Stimulated activated CD4-positive, alpha-beta T cell treated with anti-CD3 and anti-CD28 coated beads, Interleukin-2, amount 100 ng/mL, for 48 hours (primary cell): Measurements from ENCODE around the gene RSPH1.

Source experiments
- DNase-seq, 2 donors: peaks; one replicate each; pipeline ENCODE4 v3.0.0-alpha.2; 2020

RSPH1 gene

DNA sequence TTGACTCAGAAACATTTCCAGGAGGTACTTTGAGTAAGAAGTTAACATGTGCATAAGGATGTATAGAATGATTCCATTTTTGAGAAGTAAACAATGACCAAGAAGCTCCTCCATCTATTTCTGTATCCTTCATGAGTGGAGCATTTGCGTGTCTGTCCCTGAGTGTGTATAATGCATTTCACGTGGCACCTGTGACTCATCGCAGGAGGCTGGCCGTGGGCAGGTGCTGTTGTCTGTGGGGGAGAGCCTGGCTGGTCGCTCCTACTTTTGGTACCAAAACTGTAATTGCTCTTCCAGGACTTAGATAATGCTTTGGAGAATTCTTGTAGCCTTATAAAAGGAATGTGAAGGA lies 34.1 kb upstream of the RSPH1 start:
- no peak for DNase-seq

DNA sequence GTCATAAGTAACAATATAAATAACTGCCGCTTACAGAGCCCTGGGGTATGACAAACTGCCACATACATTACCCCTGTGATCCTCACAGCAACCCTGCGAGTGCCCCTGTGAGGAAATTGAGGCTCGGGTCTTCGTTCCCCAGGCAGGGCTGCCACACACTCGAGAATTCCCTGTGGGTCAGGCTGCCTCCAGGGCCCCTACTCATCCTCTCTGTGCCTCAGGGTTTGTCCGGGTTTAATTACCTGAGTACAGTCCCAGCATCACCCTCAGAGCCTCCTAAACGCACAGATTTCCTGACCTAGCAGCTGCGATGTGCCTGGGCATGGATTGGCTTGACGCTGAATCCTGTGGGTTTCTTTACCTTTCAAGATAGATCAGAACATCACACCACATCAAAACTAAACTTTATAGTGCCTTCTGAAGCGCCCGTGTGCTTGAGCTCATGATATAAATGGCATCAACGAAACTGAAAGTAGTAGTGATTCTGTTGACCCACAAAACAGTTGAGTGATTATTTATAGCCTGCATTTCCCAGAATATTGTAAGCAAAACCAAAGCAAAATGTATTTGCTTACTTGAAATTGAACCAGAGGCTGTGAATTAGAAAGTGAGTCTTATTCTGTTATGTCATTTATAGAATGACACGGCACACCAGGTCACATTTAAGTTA lies 31.6 kb upstream of the RSPH1 start:
- peak; percentile 32 to 36 for DNase-seq

DNA sequence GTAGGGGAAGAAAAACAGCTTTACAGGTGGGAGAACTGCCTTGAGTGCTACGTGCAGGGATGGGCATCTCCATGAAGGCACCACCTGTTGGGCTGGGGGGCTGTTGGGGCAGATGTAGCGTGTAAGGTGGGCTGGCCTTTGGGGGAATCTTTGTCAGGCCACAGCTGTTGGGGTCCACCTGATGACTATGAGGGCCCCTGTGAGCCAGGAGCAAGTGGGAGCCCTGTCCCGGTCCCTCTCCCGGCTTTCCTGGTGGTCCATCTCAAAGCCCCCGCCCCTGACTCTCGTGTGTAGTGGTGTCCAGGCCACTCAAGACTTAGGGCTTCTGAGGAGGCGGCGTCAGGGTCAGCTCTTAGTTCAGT lies 31.1 kb upstream of the RSPH1 start:
- DNase-seq = no peak

GRCh38 chr21:42526379-42526727 lies 30.3 kb upstream of the RSPH1 start:
- no peak for DNase-seq

GRCh38 chr21:42525676-42526378 lies 29.8 kb upstream of the RSPH1 start:
- no peak for DNase-seq

GRCh38 chr21:42525029-42525581 lies 29.1 kb upstream of the RSPH1 start:
- DNase-seq = no peak

GRCh38 chr21:42524341-42525028 lies 28.5 kb upstream of the RSPH1 start:
- DNase-seq = no peak

- DNase-seq = no peak
These were observed 27.9 kb upstream of the RSPH1 start for GRCh38 chr21:42523941-42524340.

DNA sequence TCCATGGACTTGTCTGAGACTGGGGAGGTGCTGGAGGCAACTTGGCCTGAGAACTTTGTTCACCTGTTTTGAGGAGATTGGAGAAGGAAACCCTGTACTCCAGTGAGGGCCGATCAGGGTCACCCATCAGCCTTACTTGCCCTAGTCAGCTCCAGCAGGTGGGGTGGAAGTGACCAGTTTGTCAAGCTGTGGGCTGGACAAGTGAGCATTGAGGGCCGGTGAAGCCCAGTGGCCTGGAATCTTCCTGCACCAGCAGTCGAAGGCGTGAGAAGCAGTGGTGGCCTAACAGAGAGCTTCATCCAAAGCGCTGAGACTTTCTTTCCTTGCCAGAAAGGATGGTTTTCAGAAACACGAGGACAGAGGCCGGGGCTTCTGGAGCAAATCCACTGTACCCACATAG lies 27.2 kb upstream of the RSPH1 start:
- no peak for DNase-seq

DNA sequence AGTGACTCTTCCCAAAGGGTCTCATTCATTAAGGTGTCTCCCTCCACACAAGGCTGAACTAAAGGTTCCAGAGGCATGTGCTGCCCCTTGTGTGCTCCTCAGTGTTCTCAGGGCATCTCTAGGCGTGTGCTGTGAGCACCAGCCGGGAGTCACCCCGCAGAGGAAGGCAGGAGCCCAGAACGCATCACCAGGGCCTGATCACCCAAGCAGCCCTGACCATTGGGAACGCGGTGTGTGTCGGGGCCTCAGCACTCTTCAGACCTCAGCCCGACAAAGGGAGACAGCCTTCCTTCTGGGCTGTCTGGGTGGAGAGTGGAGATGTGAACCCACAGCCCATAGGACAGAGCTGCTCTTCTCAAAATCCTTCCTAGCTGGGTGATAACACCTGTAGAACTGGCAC lies 26.7 kb upstream of the RSPH1 start:
- no peak for DNase-seq

DNA sequence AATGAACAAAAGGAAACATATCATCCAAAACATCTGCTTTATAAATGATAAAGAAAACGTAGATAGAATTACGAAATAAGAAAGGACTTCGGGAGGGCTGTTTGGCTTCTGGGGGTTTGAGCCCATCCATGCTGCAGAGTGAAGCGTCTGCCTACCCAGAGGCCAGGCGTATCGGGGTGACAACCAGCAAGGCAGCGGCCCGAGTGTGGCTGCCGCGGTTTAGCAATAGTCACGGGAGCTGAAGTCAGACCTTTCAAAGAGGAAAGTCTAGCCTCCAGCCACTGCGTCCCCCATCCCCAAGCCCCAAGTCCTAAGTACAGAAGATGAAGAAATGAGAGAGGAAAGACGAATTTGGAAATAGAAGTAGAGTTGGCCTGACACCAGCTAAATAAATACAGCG lies 26.2 kb upstream of the RSPH1 start:
- DNase-seq = no peak

DNA sequence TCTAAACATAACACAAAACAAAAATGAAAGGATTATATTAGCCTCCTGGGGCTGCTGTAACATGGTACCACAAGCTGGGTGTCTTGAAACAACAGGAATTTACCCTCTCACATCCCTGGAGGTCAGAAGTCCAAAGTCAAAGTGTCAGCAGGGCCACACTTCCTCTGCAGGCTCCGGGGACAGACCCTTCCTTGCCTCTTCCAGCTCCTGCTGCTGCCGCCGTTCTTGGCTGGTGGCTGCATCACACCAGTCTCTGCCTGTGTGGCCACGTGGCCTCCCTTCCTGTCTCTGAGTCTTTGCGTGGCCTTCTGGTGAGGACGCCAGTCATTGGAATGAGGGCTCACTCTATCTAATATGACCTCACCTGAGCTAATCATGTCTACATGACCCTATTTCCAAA lies 25.8 kb upstream of the RSPH1 start:
- no peak for DNase-seq

GRCh38 chr21:42521384-42521783 lies 25.4 kb upstream of the RSPH1 start:
- no peak for DNase-seq

- no peak for DNase-seq
These were observed 24.7 kb upstream of the RSPH1 start for GRCh38 chr21:42520628-42521253.

DNA sequence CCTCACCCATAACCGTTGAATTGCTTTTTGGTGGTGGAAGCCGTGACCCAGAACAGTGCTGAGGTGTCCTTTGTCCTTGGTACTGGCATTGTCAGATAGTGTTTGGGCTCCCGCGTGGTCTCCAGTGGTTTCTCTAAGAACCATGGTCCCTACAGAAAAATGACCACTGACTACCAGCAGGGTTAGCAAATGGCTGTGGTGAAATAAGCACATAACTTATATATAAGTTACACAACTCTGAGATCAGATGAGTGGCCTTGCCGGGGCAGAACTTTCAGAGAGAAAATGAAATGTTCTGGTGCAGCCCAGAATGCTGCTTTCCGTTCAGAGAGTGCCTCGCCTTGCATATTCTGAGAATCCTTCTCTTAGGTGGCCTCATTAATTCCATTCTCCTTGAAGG lies 22.6 kb upstream of the RSPH1 start:
- DNase-seq = no peak

DNA sequence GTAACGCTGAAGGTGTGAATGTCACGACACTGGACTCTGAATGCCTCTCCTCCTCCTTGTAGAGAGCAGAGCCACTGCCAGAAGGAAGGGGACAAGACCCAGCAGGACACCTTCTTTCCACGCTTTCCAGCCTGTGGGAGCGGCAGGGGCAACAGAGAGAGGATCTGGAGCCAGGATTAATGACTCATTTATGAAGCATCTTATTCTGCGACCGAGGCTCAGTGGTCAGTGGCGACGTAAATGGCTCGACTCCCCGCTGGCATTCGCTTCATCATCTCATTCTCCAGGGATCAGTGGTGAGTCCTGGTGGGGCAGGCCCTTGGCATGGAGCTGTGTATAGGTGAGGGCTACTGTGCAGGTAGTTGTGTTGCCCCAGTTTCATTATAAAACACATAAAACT lies 22.2 kb upstream of the RSPH1 start:
- no peak for DNase-seq

DNA sequence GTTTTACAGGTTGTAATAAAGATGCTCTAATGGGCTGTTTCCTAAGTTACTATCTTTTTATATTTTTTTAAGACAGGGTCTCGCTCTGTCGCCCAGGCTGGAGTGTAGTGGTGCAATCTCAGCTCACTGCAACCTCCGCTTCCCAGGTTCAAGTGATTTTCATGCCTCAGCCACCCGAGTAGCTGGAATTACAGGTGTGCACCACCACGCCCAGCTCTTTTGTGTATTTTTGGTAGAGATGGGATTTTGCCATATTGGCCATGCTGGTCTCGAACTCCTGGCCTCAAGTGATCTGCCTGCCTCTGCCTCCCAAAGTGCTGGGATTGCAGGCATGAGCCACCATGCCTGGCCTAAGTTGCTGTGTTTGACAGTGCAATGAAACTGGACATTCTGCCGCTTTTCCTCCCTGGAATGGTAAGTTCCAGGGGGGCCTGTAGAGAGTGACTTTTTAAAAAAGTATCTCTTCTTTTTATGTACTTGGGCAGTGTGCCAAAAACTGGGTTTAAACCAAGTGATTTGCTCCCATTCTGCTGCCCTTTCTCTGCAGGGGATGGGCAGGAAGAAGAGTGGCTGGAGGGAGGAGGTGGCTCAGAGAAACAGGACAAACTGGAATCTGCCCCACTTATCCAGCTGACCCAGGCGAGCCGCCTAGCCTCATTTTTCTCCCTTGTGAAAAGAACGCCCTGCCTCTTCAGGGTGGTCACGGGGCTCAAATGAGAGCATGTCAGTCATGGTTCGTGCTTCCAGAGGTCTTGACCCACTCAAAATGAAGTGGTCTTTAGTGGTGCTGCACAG lies 19.9 kb upstream of the RSPH1 start:
- no peak for DNase-seq

- DNase-seq = no peak
These were observed 18.8 kb upstream of the RSPH1 start for GRCh38 chr21:42514883-42515228.

GRCh38 chr21:42513985-42514882 lies 18.2 kb upstream of the RSPH1 start:
- DNase-seq = peak; percentile 56 to 64

DNA sequence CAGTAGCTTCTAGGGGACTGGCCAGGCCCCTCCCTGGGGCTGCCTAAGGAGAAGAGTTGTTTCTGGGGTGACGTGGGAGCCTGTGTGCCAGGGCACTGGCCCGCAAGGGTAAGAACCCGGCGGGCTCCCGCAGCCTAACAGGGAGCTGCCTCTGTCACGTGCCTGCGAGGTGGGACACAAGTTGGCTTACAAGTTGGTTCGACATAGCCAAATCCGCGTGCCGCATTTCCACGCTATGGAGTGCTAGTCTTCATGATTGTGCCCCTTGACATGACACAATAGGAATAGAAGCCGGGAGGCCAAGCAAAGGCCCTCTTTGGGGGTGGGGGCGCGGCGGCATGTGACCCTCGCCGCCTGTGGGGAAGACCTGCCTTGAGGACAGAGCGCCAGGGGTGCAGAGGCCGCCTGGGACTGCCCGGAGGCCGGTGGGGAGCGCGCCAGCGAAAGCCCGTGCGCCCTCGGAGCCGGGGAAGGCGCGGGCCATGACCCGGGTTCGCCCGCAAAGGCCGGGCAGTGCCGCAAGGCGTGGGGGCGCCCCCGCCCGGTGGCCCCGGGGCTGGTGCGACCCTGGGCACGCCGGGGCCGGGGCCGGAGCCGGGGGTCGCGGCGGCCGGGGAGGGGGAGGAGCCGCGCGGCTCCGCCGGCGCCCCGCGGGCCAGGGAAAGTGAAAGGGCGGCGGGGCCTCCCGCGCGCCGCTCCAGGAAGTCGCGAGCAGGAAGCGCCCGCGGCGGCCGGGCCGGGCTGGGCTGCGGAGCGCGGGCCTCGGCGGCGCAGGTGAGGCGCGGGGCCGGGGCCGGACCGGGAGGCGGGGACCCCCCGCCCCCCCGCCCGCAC lies 17.3 kb upstream of the RSPH1 start, which contains the start of gene SLC37A1:
Gene SLC37A1 (plus strand): TSS at position 702 of the 834 bp plus-strand sequence. CDS start 4,603 bp downstream, outside the sequence.
- peak in 1 of 2 donors; percentile 33 for DNase-seq
